ENCODE data around the gene U2AF1L4. TPM values are rescaled to one million over a fixed set of nuclear protein-coding genes. Genes with fewer than 3 reads are reported as not detected.

Gene U2AF1L4
- total RNA-seq, 2 donors from 2014 or later = 26.2 to 83.4 TPM

GRCh38 chr19:35750167-35750566 lies 4.9 kb upstream of the U2AF1L4 start:
- Histone ChIP-seq H3K9me3 (no peaks in the 10 kb centered on the region), H3K4me1 (peaks cover 34% of the 10 kb centered on the region), H3K36me3 (replicated peaks in 1 of 2; ENCODE audit: insufficient read depth in 1 of 2, low read depth in 2 of 2) (peaks cover 0 to 7% of the 10 kb centered on the region in 2 donors), H3K27ac (no peak overlapping the region), H3K4me3 (no peak overlapping the region), H3K27me3 (no peaks in the 10 kb centered on the region)
- 80 to 97% methylated on average over 5 of the region's 5 CpGs for WGBS, 2 donors
- TF ChIP-seq CTCF (IDR thresholded peaks at IDR 0.05) (no peak), POLR2A (IDR thresholded peaks at IDR 0.05) (no peak)
- intact Hi-C loops (cut with DNase I) = no loop called here
- ATAC-seq (no peak), DNase-seq (no peak)

- ATAC-seq = peak; percentile 87
- Histone ChIP-seq H3K27me3 (no peaks in the 10 kb centered on the region), H3K9me3 (no peaks in the 10 kb centered on the region), H3K36me3 (replicated peaks in 1 of 2; ENCODE audit: insufficient read depth in 1 of 2, low read depth in 2 of 2) (peaks cover 0 to 4% of the 10 kb centered on the region in 2 donors), H3K27ac (peak within 1 kb of the TSS; percentile 18 to 77 (median 64)), H3K4me3 (peak within 1 kb of the TSS; percentile 63 to 100), H3K4me1 (peaks cover 44% of the 10 kb centered on the region)
- peak; percentile 99 for DNase-seq
- intact Hi-C loops (cut with DNase I) = no loop called here
- TF ChIP-seq CTCF (IDR thresholded peaks at IDR 0.05) (peak in 5 of 7 experiments; percentile 10 to 73 (median 33)), POLR2A (IDR thresholded peaks at IDR 0.05) (peak; percentile 16 to 86 (median 85))
- 1% methylated on average over 34 to 45 of the region's 45 CpGs for WGBS, 2 donors
Measured at GRCh38 chr19:35748106-35749020, 3.1 kb upstream of the U2AF1L4 start, which contains the start of gene LIN37. Gene LIN37, plus strand, starts transcription at chr19:35748576. Its CDS starts 149 bp downstream, at chr19:35748725.

GRCh38 chr19:35746531-35746930 lies 1.3 kb upstream of the U2AF1L4 start:
- 74 to 77% methylated on average over 5 of the region's 5 CpGs for WGBS, 2 donors
- Histone ChIP-seq H3K36me3 (replicated peaks in 1 of 2; ENCODE audit: insufficient read depth in 1 of 2, low read depth in 2 of 2) (no peaks in the 10 kb centered on the region), H3K27me3 (no peaks in the 10 kb centered on the region), H3K27ac (no peak overlapping the region), H3K9me3 (no peaks in the 10 kb centered on the region), H3K4me1 (peaks cover 48% of the 10 kb centered on the region), H3K4me3 (no peak overlapping the region)
- ATAC-seq (no peak), DNase-seq (no peak)
- intact Hi-C loops (cut with DNase I) = no loop called here
- TF ChIP-seq CTCF (IDR thresholded peaks at IDR 0.05) = no peak
- TF ChIP-seq POLR2A (IDR thresholded peaks at IDR 0.05) = no peak

GRCh38 chr19:35746087-35746462 lies 857 bp upstream of the U2AF1L4 start:
- WGBS, 2 donors = 1 to 18% methylated on average over 4 of the region's 4 CpGs

More at GRCh38 chr19:35746087-35746462, 857 bp upstream of the U2AF1L4 start:
- no peak for TF ChIP-seq POLR2A (IDR thresholded peaks at IDR 0.05)
- no peak for TF ChIP-seq CTCF (IDR thresholded peaks at IDR 0.05)
- Histone ChIP-seq H3K4me3 (peak overlapping the region; percentile 67 to 78), H3K4me1 (peaks cover 49% of the 10 kb centered on the region), H3K36me3 (replicated peaks in 1 of 2; ENCODE audit: insufficient read depth in 1 of 2, low read depth in 2 of 2) (no peaks in the 10 kb centered on the region), H3K27ac (peak overlapping the region in 3 of 4 donors; percentile 56 to 100 (median 99)), H3K9me3 (no peaks in the 10 kb centered on the region), H3K27me3 (no peaks in the 10 kb centered on the region)
- ATAC-seq (no peak), DNase-seq (no peak)
- intact Hi-C loops (cut with DNase I) = no loop called here

Data from body of pancreas (tissue), 4 donors.